HG03469 (cell line): ENCODE measurements around the gene DAD1.
"Not testable (repeated sequence)": the region's sequence is repeated elsewhere in the genome, so short reads cannot be mapped to it uniquely, and the experiment has no call there.

Experiments used
- ATAC-seq: cut with Tn5 transposase; IDR thresholded peaks from one replicate; pipeline ENCODE4 v1.9.1; 2021; ENCODE audit warnings: mild to moderate bottlenecking, moderate library complexity, moderate number of reproducible peaks; ENCODE audit not compliant: unreplicated experiment

DAD1 gene

DNA sequence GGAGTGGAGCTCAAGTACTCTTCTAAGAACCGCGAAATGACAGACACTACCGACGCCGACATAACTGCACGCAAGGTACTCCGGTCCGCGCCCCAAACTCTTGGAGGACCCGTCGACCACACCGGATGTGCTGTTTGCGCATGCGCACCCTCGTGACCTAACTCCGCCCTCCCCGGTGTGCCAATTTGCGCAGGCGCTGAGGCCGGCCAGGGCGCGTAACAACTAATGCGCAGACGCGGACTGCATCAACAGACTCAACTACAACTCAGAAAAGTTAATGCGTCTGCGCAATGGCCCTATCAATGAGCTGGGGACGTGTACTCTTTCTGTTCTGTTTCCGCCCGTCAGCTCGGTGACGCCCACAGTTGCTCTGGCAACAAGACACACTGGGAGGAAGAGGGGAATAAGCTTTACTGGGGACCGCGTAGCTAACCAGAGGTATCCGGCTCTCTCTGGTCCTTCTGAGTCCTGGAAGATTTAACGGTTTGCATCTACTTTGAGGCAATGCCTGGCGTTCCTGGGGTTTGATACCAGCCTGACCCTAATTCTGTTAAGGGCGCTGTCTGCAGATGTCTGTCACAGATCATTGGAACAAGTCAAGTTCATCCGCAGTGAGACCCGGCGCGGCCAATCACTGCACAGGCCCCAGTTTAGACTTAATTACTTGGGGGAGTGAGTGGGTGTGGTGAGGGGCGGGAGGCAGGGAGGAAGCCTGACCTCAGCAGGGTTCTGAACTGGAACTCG lies at the start of gene DAD1:
Gene DAD1 (minus strand): TSS at position 129 of the 744 bp plus-strand sequence. CDS start 67 bp downstream, at position 62.
- peak; percentile 81 for ATAC-seq

- not testable (repeated sequence) for ATAC-seq
Measured at GRCh38 chr14:22635980-22636379, 47.0 kb upstream of the DAD1 start.

DNA sequence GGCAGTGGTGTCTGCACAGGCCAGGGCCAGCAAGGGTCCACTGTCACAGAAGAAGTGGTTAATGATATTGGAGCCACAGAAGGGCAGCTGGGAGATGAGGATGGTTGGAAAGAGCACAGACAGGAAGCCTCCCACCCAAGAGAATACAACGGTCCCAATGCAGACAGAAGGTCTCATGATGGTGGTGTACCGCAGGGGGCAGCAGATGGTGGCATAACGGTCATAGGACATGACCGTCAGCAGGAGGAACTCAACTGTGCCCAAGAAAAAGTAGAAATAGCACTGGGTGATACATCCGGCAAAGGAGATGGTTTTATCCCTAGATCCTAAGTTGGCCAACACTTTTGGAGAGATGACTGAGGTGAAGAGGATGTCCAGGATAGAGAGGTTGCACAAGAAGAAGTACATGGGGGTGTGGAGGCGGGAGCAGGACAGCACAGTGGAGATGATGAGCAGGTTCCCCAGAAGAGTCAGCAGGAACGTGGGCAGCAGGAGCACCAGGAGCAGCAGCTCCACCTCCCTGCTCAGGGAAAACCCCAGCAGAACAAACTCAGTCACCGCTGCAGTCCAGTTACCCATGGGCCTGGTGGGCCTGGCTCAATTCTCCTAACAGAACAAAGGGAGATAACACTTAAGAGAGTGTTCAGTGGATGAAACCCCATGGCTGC lies 45.3 kb upstream of the DAD1 start:
- ATAC-seq: no peak

- ATAC-seq: no peak
Measured at GRCh38 chr14:22630486-22630885, 41.5 kb upstream of the DAD1 start.

- no peak for ATAC-seq
Measured at GRCh38 chr14:22630066-22630465, 41.0 kb upstream of the DAD1 start.

DNA sequence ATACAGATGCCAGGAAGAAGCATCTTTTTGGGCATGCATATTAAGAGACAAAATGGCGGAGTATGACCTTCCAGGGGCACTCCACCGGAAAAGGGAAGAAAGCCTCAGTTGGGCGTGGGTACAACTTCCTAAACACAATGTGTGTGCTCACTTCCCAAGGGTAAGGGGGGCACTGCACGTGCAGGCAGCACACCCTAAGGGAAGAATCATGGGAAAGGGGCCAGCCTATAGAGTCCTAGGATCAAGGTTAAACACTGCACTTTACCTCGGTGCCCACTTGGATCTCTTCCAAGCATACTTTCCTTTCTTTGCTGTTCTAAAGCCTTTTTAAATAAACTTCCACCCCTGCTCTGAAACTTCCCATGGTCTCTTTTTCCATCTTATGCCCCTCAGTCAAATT lies 40.3 kb upstream of the DAD1 start:
- ATAC-seq: no peak

DNA sequence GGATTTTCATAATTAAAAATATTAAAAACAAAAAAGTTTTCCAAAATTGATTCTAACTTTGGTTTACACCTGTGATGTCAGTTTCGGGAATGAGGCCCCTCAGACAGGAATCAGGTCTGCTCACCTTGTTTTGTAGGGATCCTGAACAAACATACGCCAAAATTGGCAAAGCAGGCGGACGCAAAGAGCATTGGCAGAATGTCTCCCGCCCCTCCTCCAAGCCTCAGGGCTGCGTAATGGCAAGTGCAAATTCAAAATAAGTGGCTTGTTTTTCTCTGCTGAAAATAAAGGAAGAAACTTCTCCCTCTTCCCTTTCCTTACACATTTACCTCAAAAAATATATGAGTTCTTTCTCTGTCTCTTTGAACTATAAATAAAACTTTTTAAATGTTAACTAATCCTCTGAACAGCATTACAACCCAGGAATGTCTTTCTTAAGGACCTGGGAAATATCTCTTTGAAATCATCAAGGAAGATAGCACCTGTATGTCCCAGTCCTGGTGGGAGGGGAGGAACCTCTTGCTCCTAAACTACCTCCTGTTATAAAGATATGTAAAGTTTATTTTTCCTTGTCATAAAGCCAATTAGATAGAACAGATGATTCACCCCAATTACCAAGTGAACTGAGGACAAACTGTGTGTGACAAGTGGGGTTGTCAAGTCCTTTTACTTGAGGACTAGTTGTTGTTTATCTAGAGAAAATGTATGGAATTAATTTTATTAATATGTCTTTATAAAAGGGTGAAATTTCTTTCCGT lies 38.7 kb upstream of the DAD1 start:
- ATAC-seq: no peak

DNA sequence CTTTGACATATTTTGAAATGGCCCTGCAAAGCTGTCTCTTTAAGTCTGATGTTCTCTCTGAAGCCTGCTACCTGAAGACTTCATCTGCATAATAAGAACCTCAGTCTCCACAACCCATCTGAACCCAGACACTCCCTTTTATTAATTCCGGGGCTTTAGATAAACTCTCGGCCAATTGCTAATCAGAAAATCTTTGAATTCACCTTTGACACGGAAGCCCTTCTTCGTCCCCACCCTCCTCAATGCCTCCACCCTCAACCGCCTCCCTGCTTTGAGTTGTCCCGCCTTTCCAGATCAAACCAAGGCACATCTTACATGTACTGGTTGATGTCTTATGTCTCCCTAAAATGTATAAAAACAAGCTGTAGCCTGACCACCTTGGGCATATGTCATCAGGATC lies 37.6 kb upstream of the DAD1 start:
- ATAC-seq: no peak

DNA sequence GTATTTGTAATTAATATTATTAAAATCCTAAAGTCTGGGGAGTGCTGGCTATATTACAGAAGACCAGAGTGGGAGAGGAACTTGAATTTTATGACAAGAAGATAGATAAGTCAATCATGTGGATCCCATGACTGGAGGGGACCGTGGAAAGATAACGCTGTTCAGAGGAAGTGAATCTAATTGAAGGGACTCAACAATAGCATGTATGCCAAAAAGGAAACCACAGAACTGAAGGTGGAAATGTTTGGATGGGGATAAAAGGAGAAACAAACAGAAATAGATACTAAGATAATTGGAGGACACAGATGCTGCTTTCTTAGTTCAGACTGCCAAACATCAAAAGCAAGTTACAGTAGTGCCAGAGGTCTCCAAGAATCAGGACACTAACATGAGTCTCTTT lies 34.0 kb upstream of the DAD1 start:
- ATAC-seq: no peak

DNA sequence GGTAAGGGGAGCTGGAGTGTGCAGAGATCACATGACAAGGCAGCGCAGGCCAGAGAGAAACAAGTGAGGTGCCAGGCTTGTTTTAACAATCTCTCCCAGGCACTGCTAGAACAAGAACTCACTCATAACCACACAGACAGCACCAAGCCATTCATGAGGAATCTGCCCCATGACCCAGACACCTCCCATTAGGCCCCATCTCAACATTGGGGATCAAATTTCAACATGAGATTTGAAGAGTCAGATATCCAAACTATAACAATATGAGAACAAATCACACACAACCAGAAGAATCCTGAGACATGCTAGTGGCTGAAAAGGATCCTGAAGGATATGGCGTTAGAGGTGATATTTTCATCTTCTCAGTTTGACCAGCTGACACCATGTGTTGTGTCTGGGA lies 33.2 kb upstream of the DAD1 start:
- no peak for ATAC-seq

DNA sequence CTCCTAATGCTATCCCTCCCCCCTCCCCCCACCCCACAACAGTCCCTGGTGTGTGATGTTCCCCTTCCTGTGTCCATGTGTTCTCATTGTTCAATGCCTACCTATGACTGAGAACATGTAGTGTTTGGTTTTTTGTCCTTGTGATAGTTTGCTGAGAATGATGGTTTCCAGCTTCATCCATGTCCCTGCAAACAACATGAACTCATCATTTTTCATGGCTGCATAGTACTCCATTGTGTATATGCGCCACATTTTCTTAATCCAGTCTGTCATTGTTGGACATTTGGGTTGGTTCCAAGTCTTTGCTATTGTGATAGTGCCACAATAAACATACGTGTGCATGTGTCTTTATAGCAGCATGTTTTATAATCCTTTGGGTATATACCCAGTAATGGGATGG lies 26.7 kb upstream of the DAD1 start:
- ATAC-seq: not testable (repeated sequence)

DNA sequence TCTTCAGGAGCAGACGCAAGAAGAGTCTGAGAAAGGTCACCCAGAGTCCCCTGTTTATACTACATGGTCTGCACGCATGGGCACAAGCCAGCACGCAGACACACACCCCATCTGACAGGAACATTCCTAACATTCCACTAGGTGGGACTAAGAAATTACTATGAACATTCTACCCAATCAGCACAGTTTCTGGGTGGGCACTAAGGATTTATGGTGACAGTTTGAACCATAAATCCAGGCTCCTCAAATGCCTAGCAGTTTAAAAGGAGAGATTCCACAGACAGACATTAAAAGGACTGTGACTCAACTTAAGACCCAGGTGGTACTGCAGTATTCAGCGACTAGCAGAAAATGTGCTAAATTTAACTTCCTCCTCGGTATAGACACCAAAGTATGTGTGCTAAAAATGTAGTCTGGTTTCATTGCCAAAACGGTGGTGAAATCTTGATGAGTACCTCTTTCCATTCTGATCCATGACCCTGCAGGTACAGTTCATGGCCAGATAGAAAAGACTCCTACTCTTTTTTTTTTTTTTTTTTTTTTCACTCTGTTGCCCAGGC lies 25.3 kb upstream of the DAD1 start:
- ATAC-seq: no peak

GRCh38 chr14:22613736-22614239 lies 24.8 kb upstream of the DAD1 start:
- no peak for ATAC-seq

- no peak for ATAC-seq
Measured at GRCh38 chr14:22613106-22613695, 24.2 kb upstream of the DAD1 start.

- no peak for ATAC-seq
Measured at GRCh38 chr14:22610931-22611330, 21.9 kb upstream of the DAD1 start.

DNA sequence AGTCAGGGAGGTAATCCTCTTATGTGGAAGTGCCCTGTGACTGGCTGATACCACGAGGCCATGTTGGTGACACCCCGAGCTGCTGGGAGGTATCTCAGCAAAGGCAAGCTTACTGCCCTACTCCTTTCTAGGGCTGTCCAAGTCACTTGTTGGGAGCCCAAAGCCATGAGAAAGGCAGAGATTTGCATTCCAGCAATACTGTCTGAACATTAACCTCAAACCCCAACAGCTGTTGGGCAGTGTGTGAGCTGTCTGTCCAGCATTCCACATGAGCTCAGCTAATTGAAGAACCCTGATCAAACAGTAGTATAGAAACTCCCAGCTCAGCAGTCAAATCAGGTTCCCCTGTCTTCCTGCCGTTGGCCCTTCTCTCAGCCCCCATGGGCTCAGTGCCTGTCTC lies 18.3 kb upstream of the DAD1 start:
- ATAC-seq: no peak

DNA sequence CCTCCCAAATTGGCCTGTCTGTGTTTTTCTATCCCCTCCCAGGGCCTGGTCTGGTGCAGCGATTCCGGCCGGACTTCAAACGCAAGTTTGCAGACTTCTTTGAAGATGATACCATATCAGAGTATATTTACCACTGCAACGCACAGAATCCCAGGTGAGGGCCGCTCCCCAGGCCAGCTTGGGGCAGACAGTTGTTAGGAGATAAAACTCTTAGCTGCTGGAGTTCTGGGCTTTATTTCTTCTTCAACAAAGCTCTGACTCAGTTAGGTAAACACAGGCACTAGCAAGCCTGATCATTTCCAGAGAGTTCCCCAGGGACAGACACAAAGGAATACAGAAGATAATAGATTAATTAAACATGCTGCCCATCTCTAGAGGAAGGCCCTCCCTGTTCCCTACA lies 17.4 kb upstream of the DAD1 start:
- ATAC-seq: no peak

DNA sequence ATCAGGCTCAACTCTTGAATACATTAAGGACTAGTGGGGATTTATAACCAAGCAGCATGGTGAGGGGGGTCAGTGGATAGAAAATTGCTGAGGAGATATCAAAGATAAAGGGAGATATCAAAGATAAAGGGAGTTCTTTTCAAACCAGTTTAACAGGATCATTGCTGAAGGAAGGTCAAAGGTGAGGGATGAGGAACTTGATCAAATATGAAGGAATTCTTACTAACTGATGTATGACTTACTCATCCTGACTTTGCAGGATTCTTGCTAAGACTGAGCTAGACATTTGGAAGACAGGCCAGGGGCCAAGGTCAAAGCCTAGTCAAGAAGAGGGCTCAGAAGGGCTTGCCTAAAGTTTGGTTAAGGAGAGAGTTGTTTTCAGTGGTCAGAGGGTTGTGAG lies 13.8 kb upstream of the DAD1 start:
- ATAC-seq: no peak

DNA sequence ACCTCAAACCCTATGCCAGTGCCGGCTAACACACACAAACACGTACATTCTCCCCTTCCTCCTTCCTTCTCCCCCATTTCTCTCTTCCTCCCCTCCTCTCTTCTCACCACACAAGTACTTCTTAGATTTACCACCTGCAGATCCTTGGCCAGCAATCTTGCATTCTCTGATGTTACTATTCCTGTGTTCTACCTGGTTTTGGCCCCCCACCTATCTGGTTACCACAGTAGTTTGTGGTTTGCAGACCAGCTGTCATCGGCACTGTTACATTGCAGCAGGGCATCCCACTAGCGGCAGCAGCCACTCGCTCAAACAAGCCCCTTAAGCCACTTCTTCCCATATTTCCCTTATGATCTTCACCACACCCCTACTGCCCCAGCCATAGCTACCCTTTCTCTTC lies 13.0 kb upstream of the DAD1 start:
- no peak for ATAC-seq

- no peak for ATAC-seq
Measured at GRCh38 chr14:22601456-22601855, 12.4 kb upstream of the DAD1 start.

GRCh38 chr14:22600027-22600426 lies 11.0 kb upstream of the DAD1 start:
- no peak for ATAC-seq
